ENCODE data around the gene ZNF184. TPM values are rescaled to one million over a fixed set of nuclear protein-coding genes. Genes with fewer than 3 reads are reported as not detected.

ZNF184 gene
- total and polyA plus RNA-seq, 9 of the 15 experiments (the other 6 are each of a cell fraction or from before 2014, with no cell fraction given): 7.6 to 22.2 (median 12.8) TPM

GRCh38 chr6:27518881-27519795 is 46.2 kb upstream of the ZNF184 start (continued):
- TF ChIP-seq HCFC1 (IDR thresholded peaks at IDR 0.05; ENCODE audit: low read depth, low read length) (peak; percentile 18; the same call in 1 of the 2 replicates), TSHZ1 (CRISPR knock-in tag; IDR thresholded peaks at IDR 0.05) (no peak), ZBTB12 (CRISPR knock-in tag; IDR thresholded peaks at IDR 0.05) (no peak), MYBL2 (IDR thresholded peaks at IDR 0.05; ENCODE audit: low read depth) (no peak; the same call in 1 of the 2 replicates), MYBL2 (CRISPR knock-in tag; IDR thresholded peaks at IDR 0.05; ENCODE audit: borderline replicate concordance) (no peak), E2F1 (CRISPR knock-in tag; IDR thresholded peaks at IDR 0.05) (peak; percentile 90), ZNF24 (IDR thresholded peaks at IDR 0.05) (peak; percentile 60; the same call in 1 of the 2 replicates), HMGXB4 (CRISPR knock-in tag; IDR thresholded peaks at IDR 0.05) (peak; percentile 95), BMI1 (IDR thresholded peaks at IDR 0.05; ENCODE audit: low read length) (no peak), MEF2A (IDR thresholded peaks at IDR 0.05; ENCODE audit: control insufficient read depth, low read depth, low read length) (0 out of 2 replicates have a peak, but pooled peaks have one; percentile 27), DEAF1 (CRISPR knock-in tag; IDR thresholded peaks at IDR 0.05) (peak; percentile 64; the same call in 1 of the 2 replicates), SNIP1 (IDR thresholded peaks at IDR 0.05; ENCODE audit: low read depth) (no peak), ZNF696 (CRISPR knock-in tag; conservative IDR thresholded peaks at IDR 0.05) (no peak), CEBPB (tag; IDR thresholded peaks at IDR 0.05) (peak; percentile 79), FOXJ2 (tag; IDR thresholded peaks at IDR 0.05) (peak; percentile 18; the same call in 1 of the 2 replicates), MAFF (IDR thresholded peaks at IDR 0.05; ENCODE audit: low read length) (no peak)

Measured in K562 (cell line).